Heart left ventricle (tissue), 16 donors: ENCODE data around the gene TCF7L2. TPM values are rescaled to one million over a fixed set of nuclear protein-coding genes. Genes with fewer than 3 reads are reported as not detected.

ENCODE experiments used
- ATAC-seq, 4 donors: fragments of 200-7000 bp; cut with Tn5 transposase; one replicate each; pipeline ENCODE4 v1.9.1; 2020 to 2022; ENCODE audit warnings: moderate library complexity in 4 of 4, mild to moderate bottlenecking in 3 of 4, moderate number of reproducible peaks in 1 of 4
- DNase-seq, 5 donors: peaks; one replicate each; pipeline ENCODE4 v3.0.0-alpha.2; 2020
- H3K27ac ChIP-seq, 12 donors: fragments of 200-600 bp; sonication (generic) in 4 of 12; one replicate each; pipeline versions ENCODE4 v1.5.0 to v1.8.0; 2016 to 2022; ENCODE audit warnings: mild to moderate bottlenecking in 2 of 12
- H3K27me3 ChIP-seq, 9 donors: fragments of 200-600 bp; sonication (generic) in 2 of 9; one replicate each; pipeline versions ENCODE4 v1.5.1 to v1.8.0; 2016 to 2022; ENCODE audit warnings: mild to moderate bottlenecking in 3 of 9
- H3K36me3 ChIP-seq, 9 donors: fragments of 200-600 bp; sonication (generic) in 2 of 9; one replicate each; pipeline versions ENCODE4 v1.5.0 to v1.8.0; 2018 to 2022; ENCODE audit warnings: mild to moderate bottlenecking in 2 of 9
- H3K4me1 ChIP-seq, 12 donors: fragments of 200-600 bp; sonication (generic) in 4 of 12; one replicate each; pipeline versions ENCODE4 v1.5.0 to v1.8.0; 2016 to 2022; ENCODE audit warnings: mild to moderate bottlenecking in 3 of 12
- H3K4me3 ChIP-seq, 12 donors: fragments of 200-600 bp; sonication (generic) in 4 of 12; one replicate each; pipeline versions ENCODE4 v1.5.0 to v1.8.0; 2017 to 2022; ENCODE audit warnings: mild to moderate bottlenecking in 9 of 12, moderate library complexity in 4 of 12
- H3K9me3 ChIP-seq, 12 donors: fragments of 200-600 bp; sonication (generic) in 4 of 12; one replicate each; pipeline versions ENCODE4 v1.5.0 to v1.8.0; 2016 to 2022; ENCODE audit warnings: mild to moderate bottlenecking in 1 of 12
- CTCF ChIP-seq, 12 donors: fragments of 200-600 bp; sonication (generic) in 4 of 12; IDR thresholded peaks; one replicate each; pipeline versions ENCODE4 v1.5.0 to v1.8.0; 2018 to 2022; ENCODE audit warnings: antibody characterized with exemption in 12 of 12, mild to moderate bottlenecking in 5 of 12
- POLR2A ChIP-seq, 2 donors: fragments of 450-650 bp; IDR thresholded peaks; one replicate each; pipeline ENCODE4 v1.6.1; 2017; ENCODE audit warnings: antibody characterized with exemption in 2 of 2, mild to moderate bottlenecking in 2 of 2, moderate library complexity in 2 of 2
- WGBS, 4 donors: extraction: QIAGEN DNeasy Blood & Tissue Kit in 2 of 4; methylation state at CpG; one replicate each; pipeline versions ENCODE4 v1.1.5 to v1.1.7; 2013 to 2018; 5-methylcytosine and 5-hydroxymethylcytosine counted together
- intact Hi-C, 10 donors: fragments of 100-400 bp; cut with DNase I; formaldehyde crosslinking; loops; one replicate each; pipeline versions ENCODE4 v1.11.1 to v1.14.2; 2022
- polyA plus RNA-seq, 2 donors: library from polyadenylated mRNA; stranded (reverse); fragments of 200-250 nt; gene quantifications; one replicate each; pipeline ENCODE4 v1.2.3, GENCODE V29; 2013
- total RNA-seq, 9 donors: library from RNA; depleted of rRNA in 2 of 9; stranded (reverse); fragments of >200 nt in 2 of 9; fragmentation: NEBNext Ultra II Directional in 3 of 9; extraction: Animal tissue kit (Norgen Biotek cat#: 25700) in 3 of 9; gene quantifications; one replicate each; pipeline versions ENCODE4 v1.1.0 to v1.2.4, GENCODE V29; 2016 to 2023
- donor health status: ischemic (EF 13 %, LVEDD 7.1; RV severe dilation, severe dysfunction).
- donor health status: healthy with polysubstance abuse.
- donor health status: DM: no; HTN: yes; CAD: no.
- donor health status: DM: no; HTN: no; CAD: no.
- donor health status: ischemic (EF 25% LVEDD 6.9; RV normal size, moderate dysfunction).
- donor health status: ischemic (EF 25% LVEDD 5.7; RV mildly dilated, moderate dysfunction).
- donor health status: healthy.
- donor health status: DM: yes; HTN: yes; CAD: no.
- donor health status: ischemic (EF 35%, LVEDD 5.7; RV mildly dilated, moderate dysfunction).
- donor health status: nonischemic (EF 11% LVEDD 7.7; RV severe dilation, severe dysfunction).
- donor health status: DM: yes; HTN: yes; CAD: no.
- donor health status: PGD.
- donor health status: ischemic (EF 29% LVEDD 5.4; RV normal size, mild dysfunction).
- donor health status: nonischemic (EF 23%, LVEDD 6.1; RV moderate dilation, normal function).

The TCF7L2 gene
- total and polyA plus RNA-seq, 11 donors, result 4.3 to 17.5 (median 8.4) TPM

GRCh38 chr10:112961609-112962008 lies 11.6 kb downstream of the TCF7L2 start:
- Histone ChIP-seq H3K4me1 (peaks cover 0 to 89% (median 48%) of the 10 kb centered on the region in 12 donors), H3K4me3 (no peak overlapping the region), H3K27me3 (no peaks in the 10 kb centered on the region), H3K27ac (no peak overlapping the region), H3K9me3 (no peaks in the 10 kb centered on the region), H3K36me3 (peaks cover 0 to 6% (median 0%) of the 10 kb centered on the region in 9 donors)
- WGBS, 4 donors, result 79 to 88% (median 85%) methylated on average over 8 of the region's 8 CpGs
- TF ChIP-seq CTCF (IDR thresholded peaks at IDR 0.05), result no peak
- no peak for TF ChIP-seq POLR2A (IDR thresholded peaks at IDR 0.05)
- DNase-seq (no peak), ATAC-seq (no peak)
- intact Hi-C loops, result no loop called here

- no peak for ATAC-seq
- H3K36me3 ChIP-seq, result peaks cover 0 to 6% (median 0%) of the 10 kb centered on the region in 9 donors
- H3K4me1 ChIP-seq, result peaks cover 0 to 86% (median 43%) of the 10 kb centered on the region in 12 donors
- intact Hi-C loops, result no loop called here
- H3K27ac ChIP-seq, result no peak overlapping the region
- TF ChIP-seq CTCF (IDR thresholded peaks at IDR 0.05) (no peak), POLR2A (IDR thresholded peaks at IDR 0.05) (no peak)
- H3K27me3 ChIP-seq, result no peaks in the 10 kb centered on the region
- no peak for DNase-seq
- H3K4me3 ChIP-seq, result no peak overlapping the region
- no peaks in the 10 kb centered on the region for H3K9me3 ChIP-seq
- WGBS, 4 donors, result 66 to 75% (median 74%) methylated on average over 4 of the region's 4 CpGs
Measured at GRCh38 chr10:112962343-112962742, 12.3 kb downstream of the TCF7L2 start.

GRCh38 chr10:112963835-112964234 lies 13.8 kb downstream of the TCF7L2 start:
- TF ChIP-seq POLR2A (IDR thresholded peaks at IDR 0.05) (no peak), CTCF (IDR thresholded peaks at IDR 0.05) (no peak)
- peaks cover 0 to 18% (median 11%) of the 10 kb centered on the region in 9 donors for H3K36me3 ChIP-seq
- no peak overlapping the region for H3K27ac ChIP-seq
- DNase-seq, result no peak
- H3K27me3 ChIP-seq, result no peaks in the 10 kb centered on the region
- no peak overlapping the region for H3K4me3 ChIP-seq
- no peaks in the 10 kb centered on the region for H3K9me3 ChIP-seq
- WGBS, 4 donors, result 52 to 66% (median 62%) methylated on average over 5 of the region's 5 CpGs
- ATAC-seq, result peak in 3 of 4 donors; percentile 33 to 47 (median 44)
- intact Hi-C loops, result no loop called here
- peaks cover 0 to 71% (median 37%) of the 10 kb centered on the region in 12 donors for H3K4me1 ChIP-seq

GRCh38 chr10:112964482-112964881 lies 14.4 kb downstream of the TCF7L2 start:
- DNase-seq (no peak), ATAC-seq (no peak)
- Histone ChIP-seq H3K4me1 (peaks cover 0 to 65% (median 34%) of the 10 kb centered on the region in 12 donors), H3K4me3 (no peak overlapping the region), H3K27me3 (no peaks in the 10 kb centered on the region), H3K9me3 (no peaks in the 10 kb centered on the region), H3K27ac (peak overlapping the region in 1 of 12 donors; percentile 41), H3K36me3 (peaks cover 0 to 23% (median 11%) of the 10 kb centered on the region in 9 donors)
- TF ChIP-seq CTCF (IDR thresholded peaks at IDR 0.05) (no peak), POLR2A (IDR thresholded peaks at IDR 0.05) (no peak)
- intact Hi-C loops, result no loop called here
- WGBS, 4 donors, result 90 to 95% (median 92%) methylated on average over 6 of the region's 6 CpGs
